ENCODE measurements around the gene ATP6V1C2.
A peak's percentile ranks its signal among the peaks of the same experiment; 100 is the strongest.
"Not testable (repeated sequence)": the region's sequence is repeated elsewhere in the genome, so short reads cannot be mapped to it uniquely, and the experiment has no call there.

The ATP6V1C2 gene

GRCh38 chr2:10812362-10813162 is 91.1 kb downstream of the ATP6V1C2 start, which contains the start of gene PDIA6:
PDIA6 (minus strand) TSS chr2:10812785; CDS start chr2:10812696, 89 bp downstream.
- peak; percentile 86 for TF ChIP-seq POLR2A (IDR thresholded peaks at IDR 0.05; ENCODE audit: low read depth, low read length)
- peak; percentile 94 for DNase-seq (ENCODE audit: insufficient read length, low spot score)
- no peak for FAIRE-seq

GRCh38 chr2:10813163-10814138 is 92.0 kb downstream of the ATP6V1C2 start:
- DNase-seq (ENCODE audit: insufficient read length, low spot score); FAIRE-seq: not testable (repeated sequence)

- no peak for DNase-seq (ENCODE audit: insufficient read length, low spot score)
- no peak for FAIRE-seq
- no peak for TF ChIP-seq POLR2A (IDR thresholded peaks at IDR 0.05; ENCODE audit: low read depth, low read length)
These were observed 92.7 kb downstream of the ATP6V1C2 start for GRCh38 chr2:10814142-10814541.

- FAIRE-seq: no peak
- no peak for DNase-seq (ENCODE audit: insufficient read length, low spot score)
- no peak for TF ChIP-seq POLR2A (IDR thresholded peaks at IDR 0.05; ENCODE audit: low read depth, low read length)
These were observed 93.3 kb downstream of the ATP6V1C2 start for GRCh38 chr2:10814571-10815331.

GRCh38 chr2:10817413-10817812 is 96.0 kb downstream of the ATP6V1C2 start:
- FAIRE-seq (no peak), DNase-seq (ENCODE audit: insufficient read length, low spot score) (no peak)
- TF ChIP-seq POLR2A (IDR thresholded peaks at IDR 0.05; ENCODE audit: low read depth, low read length): no peak

GRCh38 chr2:10818305-10818704 is 96.9 kb downstream of the ATP6V1C2 start:
- FAIRE-seq: not testable (repeated sequence)

GRCh38 chr2:10818984-10819383 is 97.6 kb downstream of the ATP6V1C2 start:
- TF ChIP-seq POLR2A (IDR thresholded peaks at IDR 0.05; ENCODE audit: low read depth, low read length): no peak
- FAIRE-seq (no peak), DNase-seq (ENCODE audit: insufficient read length, low spot score) (no peak)

More at GRCh38 chr2:10818305-10818704, 96.9 kb downstream of the ATP6V1C2 start:
- DNase-seq (ENCODE audit: insufficient read length, low spot score): not testable (repeated sequence)

GRCh38 chr2:10819714-10820314 is 98.4 kb downstream of the ATP6V1C2 start:
- no peak for TF ChIP-seq POLR2A (IDR thresholded peaks at IDR 0.05; ENCODE audit: low read depth, low read length)
- DNase-seq (ENCODE audit: insufficient read length, low spot score) (no peak), FAIRE-seq (no peak)

- DNase-seq (ENCODE audit: insufficient read length, low spot score) (no peak), FAIRE-seq (no peak)
- no peak for TF ChIP-seq POLR2A (IDR thresholded peaks at IDR 0.05; ENCODE audit: low read depth, low read length)
These were observed 99.1 kb downstream of the ATP6V1C2 start for GRCh38 chr2:10820562-10820961.

- no peak for TF ChIP-seq POLR2A (IDR thresholded peaks at IDR 0.05; ENCODE audit: low read depth, low read length)
- DNase-seq (ENCODE audit: insufficient read length, low spot score) (no peak), FAIRE-seq (no peak)
These were observed 99.7 kb downstream of the ATP6V1C2 start for GRCh38 chr2:10820978-10821695.

- no peak for FAIRE-seq
- no peak for TF ChIP-seq POLR2A (IDR thresholded peaks at IDR 0.05; ENCODE audit: low read depth, low read length)
- DNase-seq (ENCODE audit: insufficient read length, low spot score): no peak
These were observed 102.8 kb downstream of the ATP6V1C2 start for GRCh38 chr2:10824191-10824590.

GRCh38 chr2:10826026-10826425 is 104.6 kb downstream of the ATP6V1C2 start:
- DNase-seq (ENCODE audit: insufficient read length, low spot score) (no peak), FAIRE-seq (no peak)
- no peak for TF ChIP-seq POLR2A (IDR thresholded peaks at IDR 0.05; ENCODE audit: low read depth, low read length)

- no peak for DNase-seq (ENCODE audit: insufficient read length, low spot score)
These were observed 105.2 kb downstream of the ATP6V1C2 start for GRCh38 chr2:10826625-10827024.

More at GRCh38 chr2:10826625-10827024, 105.2 kb downstream of the ATP6V1C2 start:
- no peak for TF ChIP-seq POLR2A (IDR thresholded peaks at IDR 0.05; ENCODE audit: low read depth, low read length)
- no peak for FAIRE-seq

Data from H54 (cell line).